ENCODE measurements around the gene STK31.
"Not testable (repeated sequence)": the region's sequence is repeated elsewhere in the genome, so short reads cannot be mapped to it uniquely, and the experiment has no call there.

STK31 gene

GRCh38 chr7:23714579-23714978 is 4.6 kb downstream of the STK31 start:
- no peak for DNase-seq

GRCh38 chr7:23715099-23715498 is 5.1 kb downstream of the STK31 start:
- DNase-seq: no peak

- DNase-seq: no peak
These were observed 7.8 kb downstream of the STK31 start for GRCh38 chr7:23717788-23718187.

GRCh38 chr7:23721456-23721855 is 11.4 kb downstream of the STK31 start:
- DNase-seq: no peak

- not testable (repeated sequence) for DNase-seq
These were observed 12.7 kb downstream of the STK31 start for GRCh38 chr7:23722587-23723216.

- not testable (repeated sequence) for DNase-seq
These were observed 14.1 kb downstream of the STK31 start for GRCh38 chr7:23724113-23724512.

- DNase-seq: no peak
These were observed 32.0 kb downstream of the STK31 start for GRCh38 chr7:23742051-23742450.

- no peak for DNase-seq
These were observed 33.2 kb downstream of the STK31 start for GRCh38 chr7:23743226-23743625.

- DNase-seq: no peak
These were observed 36.6 kb downstream of the STK31 start for GRCh38 chr7:23746629-23747028.

- DNase-seq: no peak
These were observed 41.8 kb downstream of the STK31 start for GRCh38 chr7:23751852-23752251.

GRCh38 chr7:23758839-23759238 is 48.8 kb downstream of the STK31 start:
- DNase-seq: not testable (repeated sequence)

GRCh38 chr7:23759671-23760391 is 49.8 kb downstream of the STK31 start:
- no peak for DNase-seq

GRCh38 chr7:23765943-23766342 is 55.9 kb downstream of the STK31 start:
- DNase-seq: no peak

- no peak for DNase-seq
These were observed 57.5 kb downstream of the STK31 start for GRCh38 chr7:23767514-23767913.

- DNase-seq: no peak
These were observed 58.0 kb downstream of the STK31 start for GRCh38 chr7:23768022-23768421.

GRCh38 chr7:23779185-23779800 is 69.3 kb downstream of the STK31 start:
- not testable (repeated sequence) for DNase-seq

GRCh38 chr7:23783115-23783514 is 73.1 kb downstream of the STK31 start:
- DNase-seq: no peak

GRCh38 chr7:23787272-23787671 is 77.3 kb downstream of the STK31 start:
- no peak for DNase-seq

GRCh38 chr7:23788843-23789242 is 78.8 kb downstream of the STK31 start:
- no peak for DNase-seq

GRCh38 chr7:23791721-23792120 is 81.7 kb downstream of the STK31 start:
- DNase-seq: no peak

GRCh38 chr7:23802720-23803397 is 92.8 kb downstream of the STK31 start:
- no peak for DNase-seq

- DNase-seq: no peak
These were observed 94.7 kb downstream of the STK31 start for GRCh38 chr7:23804707-23805106.

GRCh38 chr7:23808421-23808820 is 98.4 kb downstream of the STK31 start:
- no peak for DNase-seq

- no peak for DNase-seq
These were observed 100.1 kb downstream of the STK31 start for GRCh38 chr7:23810099-23810498.

Measured in activated effector memory CD4-positive, alpha-beta T cell treated with anti-CD3 and anti-CD28 coated beads, Interleukin-2, amount 50 U/mL, for 16 hours (primary cell).